ENCODE data around the gene DNAJC28.
"Not testable (repeated sequence)": the region's sequence is repeated elsewhere in the genome, so short reads cannot be mapped to it uniquely, and the experiment has no call there.

DNAJC28 gene

DNA sequence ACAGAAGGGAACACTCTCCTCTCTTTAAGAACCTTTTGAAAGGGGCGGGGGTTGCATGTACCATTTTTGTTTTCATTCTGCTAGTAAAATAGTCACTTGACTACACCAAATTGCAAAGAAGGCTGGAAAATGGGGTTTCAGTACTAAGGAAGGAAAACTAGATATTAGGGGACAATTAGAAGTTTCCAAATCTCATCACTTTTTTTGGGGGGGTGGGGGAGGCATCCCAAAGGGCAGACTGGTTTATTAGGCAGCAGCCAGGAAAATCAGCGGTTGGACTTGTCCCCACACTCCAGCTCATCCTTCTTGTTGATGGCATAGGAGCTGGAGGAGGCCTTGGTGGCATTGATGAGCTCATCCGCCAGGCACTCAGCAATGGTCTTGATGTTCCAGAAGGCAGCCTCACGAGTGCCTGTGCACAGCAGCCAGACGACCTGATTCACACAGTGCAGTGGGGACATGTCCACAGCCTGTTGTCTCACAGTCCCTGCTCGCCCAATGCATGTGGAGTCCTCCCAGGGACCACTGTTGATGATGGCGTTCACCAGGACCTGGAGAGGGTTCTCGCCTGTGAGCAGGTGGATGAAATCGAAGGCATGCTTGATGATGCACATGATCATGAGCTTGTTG, 10.1 kb downstream of the DNAJC28 start:
- FAIRE-seq: no peak
- no peak for DNase-seq (ENCODE audit: low spot score)

DNA sequence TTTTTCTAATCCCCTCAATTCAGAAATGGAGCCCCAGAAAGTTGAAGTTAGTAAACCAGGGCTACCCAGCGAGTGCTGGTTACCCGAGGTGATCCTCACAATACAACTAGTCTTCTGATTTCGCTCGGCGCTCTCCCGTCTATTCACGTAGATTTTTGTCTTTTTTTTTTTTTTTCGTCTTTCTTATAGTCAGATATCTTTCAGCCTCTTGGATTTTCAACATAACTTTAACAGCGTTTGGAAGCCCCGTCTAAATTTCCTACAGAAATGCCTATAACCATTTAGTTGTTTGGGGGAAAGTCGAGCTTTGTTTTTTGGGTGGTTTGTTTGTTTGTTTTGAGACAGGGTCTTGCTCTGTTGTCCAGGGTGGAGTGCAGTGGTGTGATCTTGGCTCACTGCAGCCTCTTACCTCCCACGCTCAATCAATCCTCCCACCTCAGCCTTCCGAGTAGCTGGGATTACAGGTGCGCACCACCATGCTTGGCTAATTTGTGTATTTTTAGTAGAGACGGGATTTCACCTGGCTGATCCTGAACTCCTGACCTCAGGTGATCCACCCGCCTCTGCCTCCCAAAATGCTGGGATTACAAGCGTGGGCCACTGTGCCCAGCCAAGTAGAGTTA, 10.9 kb downstream of the DNAJC28 start:
- no peak for DNase-seq (ENCODE audit: low spot score)

DNA sequence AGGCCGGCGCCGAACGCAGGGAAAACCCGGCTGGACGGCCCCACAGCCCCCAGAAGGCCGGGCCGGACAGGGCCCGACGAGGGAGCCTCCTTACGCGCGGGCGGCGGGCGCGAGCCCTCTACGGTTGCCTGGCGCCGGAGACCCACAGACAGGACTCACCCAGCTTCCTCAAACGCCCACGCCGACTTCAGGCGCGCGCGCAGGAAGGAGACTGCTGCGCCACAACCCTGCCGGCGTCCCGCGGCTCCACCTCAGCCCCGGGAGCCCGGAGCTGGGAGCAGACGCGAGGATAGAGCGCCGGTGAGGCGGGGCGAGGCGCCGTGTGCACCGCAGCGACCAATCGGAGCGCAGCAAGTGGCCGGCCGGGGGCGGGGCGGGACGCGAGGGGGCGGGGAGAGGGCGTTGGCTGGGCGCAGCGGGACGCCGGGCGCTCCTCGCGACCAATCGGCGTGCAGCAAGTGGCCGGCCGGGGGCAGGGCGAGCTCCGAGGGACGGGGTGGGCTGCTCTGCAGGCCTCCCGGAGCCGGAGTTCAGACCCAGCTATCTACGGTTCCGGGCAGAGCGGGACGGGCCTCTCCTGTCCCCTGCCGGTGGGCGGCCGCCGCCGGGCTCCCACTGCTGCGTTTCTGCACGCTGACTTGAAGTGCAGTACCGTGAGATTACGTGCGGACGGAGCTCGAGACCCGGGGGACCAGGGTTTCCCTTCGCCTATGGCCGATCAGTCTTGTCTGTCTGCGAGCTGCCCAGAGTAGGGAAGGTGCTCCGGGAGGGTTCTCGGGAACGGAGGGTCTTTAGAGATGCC, 11.6 kb downstream of the DNAJC28 start, which contains the start of gene TMEM50B:
TMEM50B (minus strand) TSS at position 296 of the 802 bp plus-strand sequence. CDS start 11,089 bp downstream, outside the sequence.
- peak; percentile 98 for DNase-seq (ENCODE audit: low spot score)
- peak; percentile 58 for FAIRE-seq

More for the DNA sequence above, 10.9 kb downstream of the DNAJC28 start:
- no peak for FAIRE-seq

DNA sequence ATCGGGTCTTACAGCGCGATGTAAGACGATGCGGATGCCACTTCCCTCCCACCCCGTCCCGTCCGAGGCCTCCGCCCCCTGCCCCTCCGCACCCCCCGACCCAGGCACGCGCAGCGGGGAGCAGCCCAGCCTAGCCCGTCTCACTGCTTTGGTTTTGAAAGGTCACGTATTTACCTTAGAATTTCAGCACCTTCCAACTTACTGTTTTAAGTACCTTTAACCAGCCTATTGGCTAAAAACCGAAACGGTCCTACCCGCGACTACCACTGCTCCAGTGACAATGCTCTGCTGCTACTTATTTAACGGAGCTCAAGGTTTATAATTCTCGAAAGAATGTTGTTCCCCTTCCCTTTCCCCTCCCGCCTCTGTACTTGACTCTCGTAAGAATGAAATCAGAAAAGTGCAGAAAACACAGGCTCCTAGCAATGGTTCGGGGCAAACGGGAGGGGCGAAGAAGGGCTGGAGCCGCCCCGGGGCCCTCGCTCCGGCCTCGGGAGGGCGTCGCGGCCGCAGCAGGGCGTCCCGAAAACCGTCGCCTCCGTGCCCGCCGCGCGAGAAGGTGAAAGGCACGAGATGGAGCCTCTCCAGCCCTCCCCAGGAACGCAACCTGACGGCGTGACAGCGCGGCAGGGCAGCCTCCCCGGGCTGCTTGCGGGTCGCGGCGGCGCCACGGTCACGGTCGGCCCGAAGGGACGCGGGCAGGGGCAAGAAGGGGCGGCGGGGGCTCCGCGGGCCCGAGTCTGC, 12.4 kb downstream of the DNAJC28 start:
- DNase-seq (ENCODE audit: low spot score) (peak; percentile 45), FAIRE-seq (no peak)

GRCh38 chr21:33478182-33478581, 13.3 kb downstream of the DNAJC28 start:
- no peak for DNase-seq (ENCODE audit: low spot score)
- no peak for FAIRE-seq

DNA sequence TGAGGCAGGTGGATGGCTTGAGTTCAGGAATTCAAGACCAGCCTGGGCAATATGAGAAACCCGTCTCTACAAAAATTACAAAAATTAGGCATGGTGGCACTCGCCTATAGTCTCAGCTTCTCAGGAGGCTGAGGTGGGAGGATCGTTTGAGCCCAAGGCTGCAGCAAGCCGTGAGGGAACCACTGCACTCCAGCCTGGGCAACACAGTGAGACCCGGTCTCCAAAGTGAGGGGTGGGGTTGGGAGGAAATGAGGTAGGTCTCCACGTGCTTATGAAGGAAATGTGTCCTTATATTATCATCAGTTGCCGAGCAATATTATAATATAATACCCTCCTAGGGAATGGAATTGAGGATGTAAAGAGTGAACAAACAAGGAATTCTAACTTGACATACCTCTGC, 14.4 kb downstream of the DNAJC28 start:
- DNase-seq (ENCODE audit: low spot score): no peak
- FAIRE-seq: no peak

- DNase-seq (ENCODE audit: low spot score): no peak
Measured at GRCh38 chr21:33473344-33473743, 18.2 kb downstream of the DNAJC28 start.

GRCh38 chr21:33470701-33471100, 20.8 kb downstream of the DNAJC28 start:
- no peak for FAIRE-seq
- DNase-seq (ENCODE audit: low spot score): no peak

More at GRCh38 chr21:33473344-33473743, 18.2 kb downstream of the DNAJC28 start:
- no peak for FAIRE-seq

- FAIRE-seq; DNase-seq (ENCODE audit: low spot score): not testable (repeated sequence)
Measured at GRCh38 chr21:33469183-33469582, 22.3 kb downstream of the DNAJC28 start.

DNA sequence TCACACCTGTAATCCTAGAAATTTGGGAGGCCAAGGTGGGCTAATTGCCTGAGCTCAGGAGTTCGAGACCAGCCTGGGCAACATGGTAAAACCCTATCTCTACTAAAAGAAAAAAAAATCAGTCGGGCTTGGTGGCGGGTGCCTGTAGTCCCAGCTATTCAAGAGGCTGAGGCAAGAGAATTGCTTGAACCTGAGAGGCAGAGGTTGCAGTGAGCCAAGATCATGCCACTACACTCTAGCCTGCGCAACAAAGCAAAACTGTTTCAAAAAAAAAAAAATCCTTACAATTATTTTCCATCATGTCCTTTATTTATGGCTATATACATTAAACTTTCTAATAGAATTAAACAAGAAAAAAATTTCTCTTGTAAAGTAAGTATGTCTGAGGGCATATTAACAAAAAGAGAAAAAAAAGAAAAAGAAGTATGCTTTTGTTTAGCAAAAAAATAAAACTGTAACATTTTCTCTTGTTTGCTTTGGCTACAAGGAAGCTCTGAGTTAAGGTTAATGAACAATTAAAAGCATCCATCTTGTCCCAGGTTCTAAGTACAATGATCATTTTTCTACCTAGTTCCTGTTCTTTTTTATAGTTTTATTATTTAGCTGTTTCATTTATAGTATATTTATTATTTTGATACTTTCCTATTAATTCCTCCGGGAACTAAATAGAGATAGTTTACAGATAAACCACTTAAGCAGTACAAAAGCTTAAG, 29.8 kb downstream of the DNAJC28 start:
- FAIRE-seq (no peak), DNase-seq (ENCODE audit: low spot score) (no peak)

GRCh38 chr21:33458861-33459260, 32.7 kb downstream of the DNAJC28 start:
- DNase-seq (ENCODE audit: low spot score): no peak
- FAIRE-seq: no peak

GRCh38 chr21:33455686-33456446, 35.6 kb downstream of the DNAJC28 start:
- DNase-seq (ENCODE audit: low spot score) (no peak), FAIRE-seq (no peak)

DNA sequence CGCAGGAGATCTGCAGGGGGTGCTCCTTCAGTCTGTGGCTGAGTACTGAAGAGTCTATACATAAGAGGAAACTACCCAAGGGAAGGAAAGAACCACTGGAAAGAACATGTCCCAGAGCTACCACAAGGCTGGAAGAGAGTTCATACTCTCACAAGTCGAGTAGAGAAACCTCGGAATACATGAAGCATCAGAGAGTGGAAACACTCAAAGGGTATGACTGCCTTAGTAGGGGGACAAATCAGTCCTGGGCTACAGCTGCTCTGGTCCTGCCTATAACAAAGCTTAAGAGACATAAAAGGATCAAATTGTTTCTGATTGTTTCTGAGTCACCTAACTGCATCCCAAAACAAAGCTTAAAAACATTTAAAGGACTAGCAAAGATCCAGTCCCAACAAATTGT, 39.2 kb downstream of the DNAJC28 start:
- DNase-seq (ENCODE audit: low spot score) (no peak), FAIRE-seq (no peak)

- no peak for FAIRE-seq
- no peak for DNase-seq (ENCODE audit: low spot score)
Measured at GRCh38 chr21:33451634-33452071, 39.9 kb downstream of the DNAJC28 start.

DNA sequence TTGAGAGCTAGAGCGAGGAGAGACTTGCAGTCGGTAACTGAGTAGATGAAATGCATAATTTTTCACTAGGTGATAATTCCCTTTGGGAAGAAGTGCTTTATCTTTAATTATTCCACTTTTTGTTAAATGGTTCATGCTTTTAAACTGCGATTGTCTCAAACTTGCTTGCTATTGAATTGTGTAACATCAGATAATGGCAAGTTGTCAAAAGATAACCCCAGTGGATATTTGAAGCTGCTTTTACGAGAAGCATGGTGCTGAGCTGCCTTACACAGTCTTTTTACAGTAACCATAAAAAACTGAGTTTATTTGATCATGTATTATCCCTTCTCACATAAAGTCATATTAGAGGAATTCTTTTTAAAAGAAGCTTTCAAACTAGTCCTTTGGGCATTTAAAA, 41.9 kb downstream of the DNAJC28 start:
- DNase-seq (ENCODE audit: low spot score) (no peak), FAIRE-seq (no peak)

DNA sequence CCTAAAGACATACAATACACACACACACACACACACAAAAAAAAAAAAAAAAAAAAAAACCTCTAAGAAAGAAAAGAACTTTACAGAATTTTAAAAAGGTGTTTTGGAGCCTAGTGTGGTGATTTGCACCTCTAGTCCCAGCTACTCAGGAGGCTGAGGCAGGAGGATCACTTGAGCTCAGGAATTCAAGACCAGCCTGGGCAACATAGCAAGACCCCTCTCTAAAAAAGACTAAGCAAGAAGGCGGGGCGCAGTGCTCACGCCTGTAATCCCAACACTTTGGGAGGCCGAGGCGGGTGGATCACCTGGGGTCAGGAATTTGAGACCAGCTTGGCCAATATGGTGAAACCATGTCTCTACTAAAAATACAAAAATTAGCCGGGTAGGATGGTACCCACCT, 44.9 kb downstream of the DNAJC28 start:
- not testable (repeated sequence) for DNase-seq (ENCODE audit: low spot score); FAIRE-seq

DNA sequence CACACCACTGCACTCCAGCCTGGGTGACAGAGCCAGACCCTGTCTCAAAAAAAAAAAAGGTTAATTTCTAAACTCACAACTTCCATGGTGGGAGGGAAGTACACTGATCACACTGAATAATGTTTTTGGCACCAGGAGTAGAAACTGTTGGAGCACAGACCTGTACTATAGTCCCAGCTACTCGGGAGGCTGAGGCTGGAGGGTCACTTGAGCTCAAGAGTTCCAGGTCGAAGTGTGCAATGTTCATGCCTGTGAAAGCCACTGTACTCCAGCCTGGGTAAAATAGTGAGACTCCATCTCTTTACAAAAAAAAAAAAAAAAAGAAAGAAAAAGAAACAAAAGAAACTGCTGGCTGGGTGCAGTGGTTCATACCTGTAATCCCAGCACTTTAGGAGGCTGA, 47.0 kb downstream of the DNAJC28 start:
- no peak for DNase-seq (ENCODE audit: low spot score)
- no peak for FAIRE-seq

- DNase-seq (ENCODE audit: low spot score) (no peak), FAIRE-seq (no peak)
Measured at GRCh38 chr21:33443194-33443593, 48.3 kb downstream of the DNAJC28 start.

GRCh38 chr21:33441489-33442477, 49.7 kb downstream of the DNAJC28 start:
- FAIRE-seq (no peak), DNase-seq (ENCODE audit: low spot score) (peak; percentile 51)

All from urothelium cell line (cell line).